ENCODE data around the gene GATA1.

Gene GATA1

DNA sequence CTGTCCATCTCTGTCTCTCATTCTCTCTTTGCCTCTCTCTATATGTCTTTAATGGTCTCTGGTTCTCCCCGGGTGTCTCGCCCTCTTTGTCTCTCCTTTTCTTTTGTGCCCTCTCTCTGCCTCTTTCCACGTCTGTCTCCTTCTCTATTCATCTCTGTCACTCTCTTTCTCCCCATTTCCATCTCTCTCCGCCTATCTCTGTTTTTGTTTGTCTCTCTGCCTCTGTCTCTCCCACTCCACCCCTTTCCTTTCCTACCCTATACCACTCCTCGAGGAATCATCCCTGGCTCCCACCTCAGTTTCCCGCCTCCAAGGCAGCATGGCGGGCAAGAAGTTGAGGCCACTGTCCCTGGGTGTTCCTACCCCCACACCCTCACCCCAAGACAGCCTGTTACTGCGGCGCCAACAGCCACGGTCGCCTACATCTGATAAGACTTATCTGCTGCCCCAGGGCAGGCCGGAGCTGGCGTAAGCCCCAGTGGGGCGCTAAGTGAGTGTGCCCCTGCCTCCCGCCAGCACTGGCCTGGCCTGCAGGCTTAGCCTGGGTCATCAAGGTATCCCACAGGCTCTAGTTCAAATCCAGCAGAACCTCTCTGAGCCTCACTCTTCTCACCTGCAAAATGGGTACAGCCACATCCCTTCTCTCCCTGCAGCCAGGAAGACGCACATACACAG lies 713 bp upstream of the GATA1 start:
- Histone ChIP-seq H3K4me3 (ENCODE audit: low read length) (no peak overlapping the region), H3K27me3 (ENCODE audit: control insufficient read depth, insufficient read depth, low read length) (peaks cover 11% of the 10 kb centered on the region), H3K9me3 (replicated peaks; ENCODE audit: low read length) (no peaks in the 10 kb centered on the region), H3K36me3 (ENCODE audit: insufficient read depth, low read length) (no peaks in the 10 kb centered on the region), H3K4me2 (ENCODE audit: low read length) (no peak overlapping the region), H3K4me1 (ENCODE audit: control insufficient read depth, insufficient read depth, low read length) (no peaks in the 10 kb centered on the region), H3K9ac (ENCODE audit: low read depth, low read length) (no peak overlapping the region)

DNA sequence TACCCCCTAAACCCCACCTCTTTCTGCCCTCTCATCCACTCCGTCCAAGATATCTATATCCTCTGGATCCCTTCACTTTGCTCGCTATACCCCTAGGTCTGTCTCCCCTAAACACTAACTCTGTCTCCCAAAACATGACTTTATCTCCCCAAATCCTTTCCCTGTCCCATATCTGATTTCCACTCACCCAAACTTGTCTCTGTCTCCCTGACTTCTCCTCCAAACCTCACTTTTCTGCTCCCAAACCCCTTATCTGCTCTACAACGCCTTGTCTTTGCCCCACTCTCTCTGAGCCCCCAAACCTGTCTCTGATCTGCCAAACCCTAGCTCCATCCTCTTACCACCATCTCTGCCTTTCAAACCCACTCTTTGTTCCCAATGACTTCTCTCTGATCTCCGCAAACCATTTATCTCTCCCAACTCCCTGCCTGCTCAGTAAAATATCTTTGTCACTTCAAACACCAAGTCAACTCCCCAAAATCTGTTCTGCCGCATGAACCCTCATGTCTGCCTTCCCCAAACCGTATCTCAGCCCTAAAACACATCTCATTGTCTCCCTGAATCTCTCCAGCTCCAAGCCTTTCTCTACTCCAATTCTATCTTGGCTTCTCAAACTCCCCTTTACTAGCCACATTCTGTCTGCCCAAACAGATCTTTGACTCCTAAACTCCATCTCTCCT lies 575 bp downstream of the GATA1 start:
- Histone ChIP-seq H3K4me1 (ENCODE audit: control insufficient read depth, insufficient read depth, low read length) (no peaks in the 10 kb centered on the region), H3K27me3 (ENCODE audit: control insufficient read depth, insufficient read depth, low read length) (peaks cover 11% of the 10 kb centered on the region), H3K4me2 (ENCODE audit: low read length) (no peak overlapping the region), H3K9ac (ENCODE audit: low read depth, low read length) (no peak overlapping the region), H3K9me3 (replicated peaks; ENCODE audit: low read length) (no peaks in the 10 kb centered on the region), H3K36me3 (ENCODE audit: insufficient read depth, low read length) (no peaks in the 10 kb centered on the region), H3K4me3 (ENCODE audit: low read length) (no peak overlapping the region)

DNA sequence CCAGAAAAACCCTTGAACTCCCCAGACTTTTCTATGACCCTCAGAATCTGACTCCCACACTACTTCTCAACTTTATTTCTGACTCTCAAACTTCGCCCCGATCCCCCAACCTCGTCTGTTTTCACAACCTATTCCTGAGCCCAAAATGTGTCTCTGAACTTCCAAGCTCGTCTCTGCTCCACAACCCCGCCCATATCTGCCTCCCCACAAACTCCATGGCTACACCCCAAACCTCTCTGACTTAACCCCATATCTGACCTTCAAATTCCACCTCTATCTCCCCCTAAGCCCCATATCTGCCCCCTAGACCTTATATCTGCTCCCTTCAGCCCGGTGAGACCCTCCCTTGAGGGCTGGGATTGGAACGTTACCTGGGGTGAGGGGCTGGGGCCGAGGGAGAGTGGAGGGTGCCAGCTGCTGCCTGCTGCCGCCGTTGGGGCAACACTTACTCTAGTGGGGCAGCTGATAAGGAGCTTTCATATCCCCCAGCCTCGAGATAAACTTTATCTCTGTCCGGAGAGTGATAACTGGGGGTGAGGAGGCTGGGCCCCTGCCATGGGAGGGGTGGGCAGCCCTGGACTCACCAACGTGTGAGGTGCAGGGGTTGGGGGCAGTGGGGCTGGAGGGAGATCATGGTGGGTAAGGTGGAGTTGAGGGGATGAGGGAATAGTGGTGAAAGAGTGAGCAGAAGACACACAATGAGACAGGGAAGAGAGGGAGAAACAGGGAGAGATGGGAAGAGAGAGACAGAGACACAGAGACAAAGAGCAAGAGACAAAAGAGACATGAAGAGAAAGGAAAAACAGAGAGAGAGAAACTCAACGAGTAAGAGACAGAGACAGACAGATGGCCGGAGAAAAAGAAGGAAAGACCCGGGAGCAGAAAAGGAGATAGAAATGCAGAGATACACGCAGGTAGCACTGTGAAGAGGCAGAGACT lies 1.4 kb downstream of the GATA1 start:
- H3K4me1 ChIP-seq (ENCODE audit: control insufficient read depth, insufficient read depth, low read length) = no peaks in the 10 kb centered on the region
- no peaks in the 10 kb centered on the region for H3K36me3 ChIP-seq (ENCODE audit: insufficient read depth, low read length)
- H3K4me2 ChIP-seq (ENCODE audit: low read length) = no peak overlapping the region
- no peak overlapping the region for H3K9ac ChIP-seq (ENCODE audit: low read depth, low read length)
- no peak overlapping the region for H3K4me3 ChIP-seq (ENCODE audit: low read length)
- no peaks in the 10 kb centered on the region for H3K9me3 ChIP-seq (replicated peaks; ENCODE audit: low read length)
- H3K27me3 ChIP-seq (ENCODE audit: control insufficient read depth, insufficient read depth, low read length) = peaks cover 11% of the 10 kb centered on the region

DNA sequence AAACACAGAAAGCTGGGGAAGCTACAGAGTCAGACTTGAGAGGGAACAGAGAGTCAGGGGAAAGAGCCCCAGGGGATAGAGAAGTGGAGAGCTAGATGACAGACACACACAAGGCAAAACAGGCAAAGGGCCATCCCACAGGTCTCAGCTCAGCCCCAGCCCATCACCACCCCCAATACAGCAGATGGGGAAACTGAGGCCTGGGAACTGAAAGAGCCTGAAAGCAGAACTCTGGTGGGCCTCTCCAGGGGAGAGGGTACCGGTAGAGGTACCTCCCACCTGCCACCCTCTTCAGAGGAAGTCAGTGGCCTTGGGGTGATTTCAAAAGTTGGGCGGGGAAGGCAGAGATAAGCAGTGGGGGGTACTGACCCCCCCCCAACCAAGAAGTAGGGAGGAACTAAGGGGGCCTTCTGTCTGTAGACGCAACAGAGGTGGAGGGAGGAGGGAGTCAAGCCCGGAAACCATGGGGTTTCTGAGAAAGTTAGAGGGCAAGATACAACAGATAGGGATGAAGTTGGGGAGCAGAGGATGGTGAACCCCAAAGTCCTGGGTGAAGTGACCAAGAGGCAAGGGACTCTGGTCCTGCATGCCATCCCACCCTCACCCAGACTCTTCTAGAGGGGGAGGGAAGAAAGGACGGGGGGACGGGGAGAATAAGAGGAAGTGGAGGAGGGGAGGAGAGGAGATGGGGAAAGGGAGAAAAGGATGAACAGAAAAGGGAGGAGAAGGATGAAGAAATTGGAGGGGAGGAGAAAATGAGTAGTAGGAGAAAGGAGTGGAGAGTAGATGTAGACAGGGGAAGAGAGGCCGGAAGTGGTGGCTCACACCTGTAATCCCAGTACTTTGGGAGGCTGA lies 3.2 kb downstream of the GATA1 start:
- H3K9me3 ChIP-seq (replicated peaks; ENCODE audit: low read length) = no peaks in the 10 kb centered on the region

DNA sequence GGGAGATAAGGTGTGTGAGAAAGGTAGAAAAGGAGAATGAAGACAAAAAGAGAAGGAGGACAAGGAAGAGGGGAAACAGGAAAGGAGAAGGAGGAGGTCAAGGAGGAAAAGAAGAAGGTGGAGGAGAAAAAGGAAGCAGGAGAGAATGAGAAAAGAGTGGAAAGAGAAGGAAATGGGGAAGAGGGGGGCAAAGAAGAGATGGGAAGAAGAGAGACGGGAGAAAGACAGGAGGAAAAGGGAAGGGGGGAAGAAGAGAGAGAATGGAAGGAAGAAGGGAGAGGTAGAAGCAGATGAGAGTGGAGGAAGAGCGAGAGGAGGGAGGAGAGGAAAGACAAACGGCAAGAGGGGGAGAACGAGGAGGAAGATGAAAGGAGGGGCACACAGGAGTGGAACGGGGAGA lies 4.1 kb downstream of the GATA1 start:
- H3K4me2 ChIP-seq (ENCODE audit: low read length) = no peak overlapping the region
- H3K4me3 ChIP-seq (ENCODE audit: low read length) = no peak overlapping the region
- H3K27me3 ChIP-seq (ENCODE audit: control insufficient read depth, insufficient read depth, low read length) = peaks cover 11% of the 10 kb centered on the region
- no peaks in the 10 kb centered on the region for H3K9me3 ChIP-seq (replicated peaks; ENCODE audit: low read length)
- no peaks in the 10 kb centered on the region for H3K4me1 ChIP-seq (ENCODE audit: control insufficient read depth, insufficient read depth, low read length)
- H3K36me3 ChIP-seq (ENCODE audit: insufficient read depth, low read length) = no peaks in the 10 kb centered on the region
- H3K9ac ChIP-seq (ENCODE audit: low read depth, low read length) = no peak overlapping the region

More for the DNA sequence above, 3.2 kb downstream of the GATA1 start:
- no peak overlapping the region for H3K9ac ChIP-seq (ENCODE audit: low read depth, low read length)
- H3K27me3 ChIP-seq (ENCODE audit: control insufficient read depth, insufficient read depth, low read length) = peaks cover 11% of the 10 kb centered on the region
- no peaks in the 10 kb centered on the region for H3K4me1 ChIP-seq (ENCODE audit: control insufficient read depth, insufficient read depth, low read length)
- H3K36me3 ChIP-seq (ENCODE audit: insufficient read depth, low read length) = no peaks in the 10 kb centered on the region
- H3K4me2 ChIP-seq (ENCODE audit: low read length) = no peak overlapping the region
- H3K4me3 ChIP-seq (ENCODE audit: low read length) = no peak overlapping the region

DNA sequence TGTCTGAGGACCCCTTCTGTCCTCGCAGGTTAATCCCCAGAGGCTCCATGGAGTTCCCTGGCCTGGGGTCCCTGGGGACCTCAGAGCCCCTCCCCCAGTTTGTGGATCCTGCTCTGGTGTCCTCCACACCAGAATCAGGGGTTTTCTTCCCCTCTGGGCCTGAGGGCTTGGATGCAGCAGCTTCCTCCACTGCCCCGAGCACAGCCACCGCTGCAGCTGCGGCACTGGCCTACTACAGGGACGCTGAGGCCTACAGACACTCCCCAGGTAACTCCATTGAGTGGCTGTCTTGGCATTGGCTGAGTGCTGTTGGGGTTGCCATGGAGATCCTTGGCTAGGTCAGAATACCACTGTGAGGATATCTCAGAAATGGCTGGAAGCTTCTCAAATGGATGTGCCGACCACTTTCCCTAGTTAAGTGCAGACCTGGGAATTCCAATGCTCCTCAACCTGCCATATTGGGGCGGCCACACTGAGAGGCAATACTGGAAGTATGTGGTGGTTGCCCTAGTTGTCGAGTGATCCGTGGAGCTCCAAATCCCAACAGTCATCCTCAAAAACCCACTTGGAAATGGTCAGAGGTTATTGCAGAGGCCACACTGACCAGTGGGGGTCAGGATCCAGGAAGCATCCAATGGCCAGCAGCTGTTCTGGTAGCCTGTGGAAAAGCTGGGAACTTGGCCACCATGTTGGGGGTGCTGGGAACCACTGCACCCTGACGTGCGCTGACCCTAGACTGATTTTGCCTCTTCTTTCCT lies 4.9 kb downstream of the GATA1 start:
- peaks cover 11% of the 10 kb centered on the region for H3K27me3 ChIP-seq (ENCODE audit: control insufficient read depth, insufficient read depth, low read length)
- no peaks in the 10 kb centered on the region for H3K36me3 ChIP-seq (ENCODE audit: insufficient read depth, low read length)
- H3K4me2 ChIP-seq (ENCODE audit: low read length) = no peak overlapping the region
- no peak overlapping the region for H3K9ac ChIP-seq (ENCODE audit: low read depth, low read length)
- no peak overlapping the region for H3K4me3 ChIP-seq (ENCODE audit: low read length)
- H3K9me3 ChIP-seq (replicated peaks; ENCODE audit: low read length) = no peaks in the 10 kb centered on the region
- H3K4me1 ChIP-seq (ENCODE audit: control insufficient read depth, insufficient read depth, low read length) = no peaks in the 10 kb centered on the region

DNA sequence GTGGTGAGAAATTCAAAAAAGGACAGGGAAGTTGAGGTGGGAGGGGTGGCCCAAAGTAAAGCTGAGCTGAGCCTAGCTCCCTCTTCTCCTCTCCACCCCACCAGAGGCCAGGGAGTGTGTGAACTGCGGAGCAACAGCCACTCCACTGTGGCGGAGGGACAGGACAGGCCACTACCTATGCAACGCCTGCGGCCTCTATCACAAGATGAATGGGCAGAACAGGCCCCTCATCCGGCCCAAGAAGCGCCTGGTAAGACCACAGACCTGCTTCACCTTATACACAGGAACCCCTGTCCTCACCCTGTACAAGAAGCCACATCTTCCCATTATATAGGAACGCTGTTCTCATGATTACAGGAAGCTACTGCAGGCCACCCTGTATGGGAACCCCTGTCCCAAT lies 5.8 kb downstream of the GATA1 start:
- Histone ChIP-seq H3K27me3 (ENCODE audit: control insufficient read depth, insufficient read depth, low read length) (peaks cover 5% of the 10 kb centered on the region), H3K4me2 (ENCODE audit: low read length) (no peak overlapping the region), H3K9ac (ENCODE audit: low read depth, low read length) (no peak overlapping the region), H3K4me3 (ENCODE audit: low read length) (no peak overlapping the region), H3K9me3 (replicated peaks; ENCODE audit: low read length) (no peaks in the 10 kb centered on the region), H3K4me1 (ENCODE audit: control insufficient read depth, insufficient read depth, low read length) (no peaks in the 10 kb centered on the region), H3K36me3 (ENCODE audit: insufficient read depth, low read length) (no peaks in the 10 kb centered on the region)

DNA sequence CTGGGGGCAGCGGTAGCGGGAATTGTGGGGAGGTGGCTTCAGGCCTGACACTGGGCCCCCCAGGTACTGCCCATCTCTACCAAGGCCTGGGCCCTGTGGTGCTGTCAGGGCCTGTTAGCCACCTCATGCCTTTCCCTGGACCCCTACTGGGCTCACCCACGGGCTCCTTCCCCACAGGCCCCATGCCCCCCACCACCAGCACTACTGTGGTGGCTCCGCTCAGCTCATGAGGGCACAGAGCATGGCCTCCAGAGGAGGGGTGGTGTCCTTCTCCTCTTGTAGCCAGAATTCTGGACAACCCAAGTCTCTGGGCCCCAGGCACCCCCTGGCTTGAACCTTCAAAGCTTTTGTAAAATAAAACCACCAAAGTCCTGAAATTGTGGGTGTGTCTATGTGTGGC lies 7.5 kb downstream of the GATA1 start:
- Histone ChIP-seq H3K36me3 (ENCODE audit: insufficient read depth, low read length) (no peaks in the 10 kb centered on the region), H3K4me1 (ENCODE audit: control insufficient read depth, insufficient read depth, low read length) (no peaks in the 10 kb centered on the region), H3K9me3 (replicated peaks; ENCODE audit: low read length) (no peaks in the 10 kb centered on the region), H3K9ac (ENCODE audit: low read depth, low read length) (no peak overlapping the region), H3K4me2 (ENCODE audit: low read length) (no peak overlapping the region), H3K4me3 (ENCODE audit: low read length) (no peak overlapping the region), H3K27me3 (ENCODE audit: control insufficient read depth, insufficient read depth, low read length) (no peaks in the 10 kb centered on the region)

DNA sequence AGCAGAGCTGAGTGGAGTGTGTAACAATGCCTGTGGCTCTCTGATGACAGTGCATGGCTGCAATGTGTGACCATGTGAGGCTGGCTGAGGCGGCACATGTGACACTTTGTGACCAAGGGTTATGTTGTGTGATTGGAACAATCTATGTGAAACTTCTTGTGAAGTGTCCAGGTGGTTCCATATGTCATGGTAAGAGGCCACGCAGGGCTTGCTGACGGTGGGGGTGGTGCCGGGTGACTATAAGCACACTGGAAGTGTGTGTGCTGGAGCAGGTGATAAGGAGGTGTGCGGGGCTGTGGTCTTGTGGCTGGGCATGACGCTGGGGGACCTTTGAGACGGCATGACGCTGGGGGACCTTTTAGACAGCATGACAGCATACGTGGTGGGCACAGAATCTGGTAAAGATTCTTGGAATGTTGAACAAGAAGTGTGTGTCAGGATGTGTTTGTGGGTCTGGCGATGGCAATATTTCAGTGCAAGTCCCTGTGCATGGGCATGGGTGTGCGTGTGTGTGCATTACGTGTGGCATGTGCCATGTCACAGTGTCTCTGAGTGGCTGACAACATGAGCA lies 8.0 kb downstream of the GATA1 start:
- H3K27me3 ChIP-seq (ENCODE audit: control insufficient read depth, insufficient read depth, low read length) = no peaks in the 10 kb centered on the region
- H3K9me3 ChIP-seq (replicated peaks; ENCODE audit: low read length) = no peaks in the 10 kb centered on the region
- H3K36me3 ChIP-seq (ENCODE audit: insufficient read depth, low read length) = no peaks in the 10 kb centered on the region
- H3K4me3 ChIP-seq (ENCODE audit: low read length) = no peak overlapping the region
- no peaks in the 10 kb centered on the region for H3K4me1 ChIP-seq (ENCODE audit: control insufficient read depth, insufficient read depth, low read length)
- no peak overlapping the region for H3K4me2 ChIP-seq (ENCODE audit: low read length)
- H3K9ac ChIP-seq (ENCODE audit: low read depth, low read length) = no peak overlapping the region

DNA sequence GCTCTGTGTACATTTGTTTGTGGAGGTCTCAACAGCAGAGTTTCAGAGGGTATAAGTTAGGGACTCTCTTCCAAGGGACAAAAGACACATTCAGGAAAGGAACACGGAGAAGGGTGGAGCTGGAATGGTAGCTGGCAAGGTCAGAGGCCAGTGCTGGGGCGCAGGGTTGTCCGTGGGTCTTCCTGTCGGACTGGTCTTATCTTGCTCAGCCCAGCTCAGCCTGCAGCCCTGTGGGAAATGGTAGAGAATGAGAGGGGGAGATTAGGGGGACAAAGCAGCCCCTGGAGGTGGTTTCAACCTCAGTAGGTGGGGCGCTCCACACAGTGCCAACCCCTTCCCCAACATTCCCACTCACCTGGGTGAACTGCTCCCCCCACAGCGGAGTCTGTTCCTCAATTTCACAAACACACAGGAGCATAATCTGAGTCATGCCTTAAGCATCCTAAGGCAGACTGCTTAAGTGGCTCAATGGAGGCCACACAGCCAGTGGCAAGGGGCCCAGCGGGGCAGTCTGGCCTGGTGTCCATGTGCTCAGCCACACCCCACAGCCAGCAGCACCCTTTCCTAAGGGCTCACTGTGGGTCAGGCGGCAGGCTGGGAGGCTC lies 8.6 kb downstream of the GATA1 start:
- Histone ChIP-seq H3K36me3 (ENCODE audit: insufficient read depth, low read length) (no peaks in the 10 kb centered on the region), H3K4me3 (ENCODE audit: low read length) (no peak overlapping the region), H3K27me3 (ENCODE audit: control insufficient read depth, insufficient read depth, low read length) (no peaks in the 10 kb centered on the region), H3K9me3 (replicated peaks; ENCODE audit: low read length) (no peaks in the 10 kb centered on the region), H3K4me2 (ENCODE audit: low read length) (no peak overlapping the region), H3K4me1 (ENCODE audit: control insufficient read depth, insufficient read depth, low read length) (no peaks in the 10 kb centered on the region), H3K9ac (ENCODE audit: low read depth, low read length) (no peak overlapping the region)

Data from skeletal muscle satellite cell (primary cell).